Natural killer cell (primary cell): ENCODE results near the gene PDGFC. TPM values are rescaled to one million over a fixed set of nuclear protein-coding genes. Genes with fewer than 3 reads are reported as not detected.

Experiments
- ATAC-seq, 3 donors: fragments of 150-1000 bp in 2 of 3; fragments of 200-7000 bp in 1 of 3; cut with Tn5 transposase; 1 replicate in 1 of 3; 2 replicates in 2 of 3; pipeline ENCODE4 v1.10.0; 2021; ENCODE audit warnings: mild to moderate bottlenecking in 2 of 3, moderate library complexity in 2 of 3
- DNase-seq, 2 donors: peaks; one replicate each; pipeline versions ENCODE4 v3.0.0 to v3.0.0-alpha.2; 2013 to 2021; ENCODE audit warnings: mixed read lengths in 1 of 2
- H3K27ac ChIP-seq: one replicate; pipeline ENCODE4 v1.5.1; 2013; ENCODE audit warnings: mild to moderate bottlenecking, low read length
- H3K27me3 ChIP-seq: one replicate; pipeline ENCODE4 v1.6.1; 2013; ENCODE audit warnings: low read length; ENCODE audit not compliant: control insufficient read depth, insufficient read depth
- H3K36me3 ChIP-seq: one replicate; pipeline ENCODE4 v1.6.1; 2013; ENCODE audit warnings: low read length; ENCODE audit not compliant: control insufficient read depth, insufficient read depth
- H3K4me1 ChIP-seq: one replicate; pipeline ENCODE4 v1.6.1; 2013; ENCODE audit warnings: low read length; ENCODE audit not compliant: control insufficient read depth, insufficient read depth
- H3K4me3 ChIP-seq: one replicate; pipeline ENCODE4 v1.5.1; 2013; ENCODE audit warnings: low read length
- H3K9me3 ChIP-seq: one replicate; pipeline ENCODE4 v1.6.1; 2013; ENCODE audit warnings: low read length; ENCODE audit not compliant: control insufficient read depth, insufficient read depth
- H3K27ac Mint-ChIP-seq, 2 donors: one replicate each; pipeline ENCODE4 v1.8.0; 2022; ENCODE audit warnings: mild to moderate bottlenecking in 2 of 2, mixed read lengths in 2 of 2, moderate library complexity in 1 of 2
- H3K27me3 Mint-ChIP-seq, 2 donors: one replicate each; pipeline ENCODE4 v1.8.0; 2022; ENCODE audit warnings: low read depth in 2 of 2, mixed read lengths in 2 of 2
- H3K36me3 Mint-ChIP-seq: one replicate; pipeline ENCODE4 v1.8.0; 2022; ENCODE audit warnings: mixed read lengths
- H3K4me1 Mint-ChIP-seq, 2 donors: one replicate each; pipeline ENCODE4 v1.8.0; 2022; ENCODE audit warnings: mixed read lengths in 2 of 2
- H3K4me3 Mint-ChIP-seq: one replicate; pipeline ENCODE4 v1.8.0; 2022; ENCODE audit warnings: mild to moderate bottlenecking, moderate library complexity, mixed read lengths
- H3K9me3 Mint-ChIP-seq, 2 donors: one replicate each; pipeline ENCODE4 v1.8.0; 2022; ENCODE audit warnings: mixed read lengths in 2 of 2
- CTCF ChIP-seq: fragments of 200-600 bp; IDR thresholded peaks from one replicate; pipeline ENCODE4 v1.8.0; 2022; ENCODE audit warnings: antibody characterized with exemption
- WGBS: methylation state at CpG from one replicate; pipeline ENCODE4 v1.1.7; 2013; ENCODE audit warnings: missing lambda C conversion rate; ENCODE audit not compliant: insufficient coverage; 5-methylcytosine and 5-hydroxymethylcytosine counted together
- intact Hi-C: fragments of 100-400 bp; cut with micrococcal nuclease; formaldehyde crosslinking; loops from one replicate; pipeline ENCODE4 v1.14.2; 2022
- total RNA-seq, 4 donors: library from RNA; stranded (reverse); fragments of 120-200 nt in 1 of 4; gene quantifications; one replicate each; pipeline versions ENCODE4 v1.2.3 to v1.2.4, GENCODE V29; 2013 to 2022

Gene PDGFC
- total RNA-seq, 3 donors from 2014 or later (not counting 1 experiment from before 2014, with no cell fraction given): 0.72 to 1.6 (median 0.90) TPM

GRCh38 chr4:156792462-156793085 is 179.0 kb downstream of the PDGFC start:
- Mint-ChIP-seq H3K27ac (no peak overlapping the region), H3K4me1 (no peaks in the 10 kb centered on the region), H3K4me3 (no peak overlapping the region), H3K9me3 (peaks cover 2 to 3% of the 10 kb centered on the region in 2 donors), H3K27me3 (no peaks in the 10 kb centered on the region), H3K36me3 (no peaks in the 10 kb centered on the region)
- WGBS: 26% methylated on average over 1 of the region's 2 CpGs
- intact Hi-C loops: no loop called here
- Histone ChIP-seq H3K27me3 (no peaks in the 10 kb centered on the region), H3K9me3 (peaks cover under 1% of the 10 kb centered on the region), H3K36me3 (no peaks in the 10 kb centered on the region), H3K4me3 (no peak overlapping the region), H3K27ac (no peak overlapping the region), H3K4me1 (no peaks in the 10 kb centered on the region)
- no peak for ATAC-seq
- no peak for TF ChIP-seq CTCF
- no peak for DNase-seq

- no peak for TF ChIP-seq CTCF
- intact Hi-C loops: no loop called here
- H3K36me3 ChIP-seq: no peaks in the 10 kb centered on the region
- Mint-ChIP-seq H3K36me3 (no peaks in the 10 kb centered on the region), H3K4me3 (no peak overlapping the region), H3K27me3 (no peaks in the 10 kb centered on the region), H3K27ac (no peak overlapping the region), H3K4me1 (no peaks in the 10 kb centered on the region), H3K9me3 (peaks cover 0 to 3% of the 10 kb centered on the region in 2 donors)
- H3K27ac ChIP-seq: no peak overlapping the region
- ATAC-seq (no peak), DNase-seq (no peak)
- H3K9me3 ChIP-seq: no peaks in the 10 kb centered on the region
- no peaks in the 10 kb centered on the region for H3K27me3 ChIP-seq
- no peak overlapping the region for H3K4me3 ChIP-seq
- no peaks in the 10 kb centered on the region for H3K4me1 ChIP-seq
- WGBS: 62% methylated on average over 1 of the region's 1 CpG
Measured at GRCh38 chr4:156790866-156791265, 180.7 kb downstream of the PDGFC start.

GRCh38 chr4:156788782-156789181 is 182.8 kb downstream of the PDGFC start:
- H3K4me3 Mint-ChIP-seq: no peak overlapping the region
- H3K4me1 Mint-ChIP-seq: no peaks in the 10 kb centered on the region
- Histone ChIP-seq H3K4me3 (no peak overlapping the region), H3K36me3 (no peaks in the 10 kb centered on the region), H3K9me3 (no peaks in the 10 kb centered on the region), H3K27ac (no peak overlapping the region), H3K27me3 (no peaks in the 10 kb centered on the region), H3K4me1 (no peaks in the 10 kb centered on the region)
- DNase-seq (no peak), ATAC-seq (no peak)
- H3K9me3 Mint-ChIP-seq: peaks cover 7 to 8% of the 10 kb centered on the region in 2 donors
- H3K36me3 Mint-ChIP-seq: peaks cover 6% of the 10 kb centered on the region
- no peaks in the 10 kb centered on the region for H3K27me3 Mint-ChIP-seq
- intact Hi-C loops: no loop called here
- no peak overlapping the region for H3K27ac Mint-ChIP-seq
- no peak for TF ChIP-seq CTCF

GRCh38 chr4:156786713-156787112 is 184.9 kb downstream of the PDGFC start:
- ATAC-seq (no peak), DNase-seq (no peak)
- Histone ChIP-seq H3K4me3 (no peak overlapping the region), H3K36me3 (no peaks in the 10 kb centered on the region), H3K27ac (no peak overlapping the region), H3K9me3 (no peaks in the 10 kb centered on the region), H3K27me3 (no peaks in the 10 kb centered on the region), H3K4me1 (no peaks in the 10 kb centered on the region)
- no peak overlapping the region for H3K27ac Mint-ChIP-seq
- no peaks in the 10 kb centered on the region for H3K27me3 Mint-ChIP-seq
- intact Hi-C loops: no loop called here
- H3K36me3 Mint-ChIP-seq: peaks cover 8% of the 10 kb centered on the region
- no peak overlapping the region for H3K4me3 Mint-ChIP-seq
- no peak for TF ChIP-seq CTCF
- peaks cover 11 to 14% of the 10 kb centered on the region in 2 donors for H3K9me3 Mint-ChIP-seq
- H3K4me1 Mint-ChIP-seq: no peaks in the 10 kb centered on the region
